Activated CD8-positive, alpha-beta T cell treated with anti-CD3 and anti-CD28 coated beads for 36 hours (primary cell): Measurements from ENCODE around the gene UQCRHL. TPM values are rescaled to one million over a fixed set of nuclear protein-coding genes. Genes with fewer than 3 reads are reported as not detected.
"Not testable (repeated sequence)": the region's sequence is repeated elsewhere in the genome, so short reads cannot be mapped to it uniquely, and the experiment has no call there.

ENCODE experiments used
- ATAC-seq: fragments of 200-7000 bp; cut with Tn5 transposase; one replicate; pipeline ENCODE4 v1.10.0; 2021; ENCODE audit warnings: mild to moderate bottlenecking, moderate library complexity
- CTCF ChIA-PET: fragments of 350-600 bp; sonication (Branson Sonifier 250); formaldehyde crosslinking; loops from one replicate; lab custom pipeline; 2021; ENCODE audit warnings: antibody characterized with exemption; lab: Charles Lee
- POLR2A ChIA-PET: fragments of 350-600 bp; sonication (Branson Sonifier 250); formaldehyde crosslinking; loops from one replicate; lab custom pipeline; 2021; ENCODE audit warnings: antibody characterized with exemption; lab: Charles Lee
- DNase-seq: peaks from one replicate; pipeline ENCODE4 v3.0.0-alpha.2; 2020
- H3K27ac Mint-ChIP-seq: one replicate; pipeline ENCODE4 v1.8.0; 2021; ENCODE audit warnings: mild to moderate bottlenecking, mixed read lengths
- H3K27me3 Mint-ChIP-seq: one replicate; pipeline ENCODE4 v1.8.0; 2021; ENCODE audit warnings: mixed read lengths
- H3K36me3 Mint-ChIP-seq: one replicate; pipeline ENCODE4 v1.8.0; 2021; ENCODE audit warnings: low read depth, mixed read lengths
- H3K4me1 Mint-ChIP-seq: one replicate; pipeline ENCODE4 v1.8.0; 2021; ENCODE audit warnings: low read depth, mixed read lengths
- H3K4me3 Mint-ChIP-seq: one replicate; pipeline ENCODE4 v1.8.0; 2021; ENCODE audit warnings: mild to moderate bottlenecking, moderate library complexity, mixed read lengths
- H3K9me3 Mint-ChIP-seq: one replicate; pipeline ENCODE4 v1.8.0; 2021; ENCODE audit warnings: mixed read lengths
- CTCF ChIP-seq: fragments of 200-600 bp; IDR thresholded peaks from one replicate; pipeline ENCODE4 v1.8.0; 2022; ENCODE audit warnings: antibody characterized with exemption, mild to moderate bottlenecking
- intact Hi-C: fragments of 100-400 bp; cut with micrococcal nuclease; formaldehyde crosslinking; loops from one replicate; pipeline ENCODE4 v1.10.0; 2022
- total RNA-seq, 2 experiments: library from RNA; stranded (reverse); gene quantifications; one replicate each; pipeline ENCODE4 v1.2.3, GENCODE V29; 2021

The UQCRHL gene
- 1 to 10 TPM; 2.5 to 2.8 TPM for total RNA-seq

- H3K36me3 Mint-ChIP-seq, POLR2A ChIA-PET, H3K27ac Mint-ChIP-seq, DNase-seq, H3K27me3 Mint-ChIP-seq, H3K4me3 Mint-ChIP-seq, H3K9me3 Mint-ChIP-seq, ATAC-seq, H3K4me1 Mint-ChIP-seq: not testable (repeated sequence)
- CTCF ChIA-PET = interaction anchor here (0.9 to 1.4 kb wide), 2 partner anchors 9 to 16 kb away, joined by 3 to 4 read pairs; no protein-coding TSS in a partner anchor
- intact Hi-C loops = loop anchor here (10.0 kb wide), 1 partner anchor 247 kb away; no protein-coding TSS in a partner anchor
These were observed at the start of gene UQCRHL for GRCh38 chr1:15807549-15807948. Gene UQCRHL, minus strand, starts transcription at chr1:15807649. Its CDS starts 0 bp downstream, at chr1:15807649.

DNA sequence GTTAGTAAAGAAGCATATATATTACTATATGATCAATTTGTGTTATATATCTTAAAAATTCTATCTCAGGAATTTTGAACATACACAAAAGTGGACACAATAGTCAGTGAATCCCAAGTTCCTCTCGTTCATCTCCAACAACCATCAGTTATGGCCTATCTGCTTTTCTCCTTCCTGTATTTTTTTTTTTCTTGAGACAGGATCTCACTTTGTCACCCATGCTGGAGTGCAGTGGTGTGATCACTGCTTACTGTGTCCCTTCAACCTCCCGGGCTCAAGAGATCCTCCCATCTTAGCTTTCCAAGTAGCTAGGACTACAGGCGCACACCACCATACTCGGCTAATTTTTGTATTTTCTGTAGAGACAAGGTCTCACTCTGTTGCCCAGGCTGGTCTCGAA, 49.4 kb upstream of the UQCRHL start:
- Mint-ChIP-seq H3K27ac (no peak overlapping the region), H3K27me3 (no peaks in the 10 kb centered on the region), H3K9me3 (no peaks in the 10 kb centered on the region), H3K4me1 (peaks cover 34% of the 10 kb centered on the region), H3K4me3 (no peak overlapping the region), H3K36me3 (peaks cover 8% of the 10 kb centered on the region)
- CTCF ChIA-PET = no interaction called here
- POLR2A ChIA-PET = no interaction called here
- no peak for TF ChIP-seq CTCF
- intact Hi-C loops = no loop called here
- ATAC-seq (no peak), DNase-seq (no peak)

DNA sequence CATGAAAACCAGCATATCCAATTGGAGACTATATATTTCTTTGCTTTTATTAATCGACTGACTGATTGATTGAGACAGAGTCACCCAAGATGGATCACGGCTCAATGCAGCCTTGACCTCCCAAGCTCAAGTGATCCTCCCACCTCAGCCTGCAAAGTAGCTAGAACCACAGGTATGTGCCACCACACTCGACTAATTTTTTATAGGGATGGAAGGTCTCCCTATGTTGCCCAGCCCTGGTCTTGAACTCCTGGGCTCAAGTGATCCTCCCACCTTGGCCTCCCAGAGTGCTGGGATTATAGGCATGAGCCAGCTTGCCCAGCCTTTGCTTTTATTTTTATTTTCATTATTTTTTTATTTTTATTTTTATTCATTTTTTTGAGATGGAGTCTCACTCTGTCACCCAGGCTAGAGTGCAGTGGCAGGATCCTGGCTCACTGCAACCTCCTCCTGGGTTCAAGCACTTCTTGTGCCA, 45.4 kb upstream of the UQCRHL start:
- DNase-seq (no peak), ATAC-seq (no peak)
- intact Hi-C loops = loop anchor here (5.0 kb wide), 1 partner anchor 114 kb away; no protein-coding TSS in a partner anchor
- no peak overlapping the region for H3K4me3 Mint-ChIP-seq
- H3K9me3 Mint-ChIP-seq = no peaks in the 10 kb centered on the region
- peaks cover 40% of the 10 kb centered on the region for H3K4me1 Mint-ChIP-seq
- no peak overlapping the region for H3K27ac Mint-ChIP-seq
- CTCF ChIA-PET = no interaction called here
- peaks cover 19% of the 10 kb centered on the region for H3K36me3 Mint-ChIP-seq
- POLR2A ChIA-PET = interaction anchor here (0.8 to 0.9 kb wide), 2 partner anchors 22 to 113 kb away, joined by 3 read pairs; no protein-coding TSS in a partner anchor
- no peaks in the 10 kb centered on the region for H3K27me3 Mint-ChIP-seq
- no peak for TF ChIP-seq CTCF

- no peak for TF ChIP-seq CTCF
- no peak for ATAC-seq
- DNase-seq = peak; percentile 45
- H3K27ac Mint-ChIP-seq = no peak overlapping the region
- ChIA-PET CTCF (interaction anchor here (2.5 kb wide), 1 partner anchor 36 kb away, joined by 17 read pairs; no protein-coding TSS in a partner anchor), POLR2A (no interaction called here)
- intact Hi-C loops = loop anchor here (5.0 kb wide), 1 partner anchor 115 kb away; no protein-coding TSS in a partner anchor
- H3K4me3 Mint-ChIP-seq = peak overlapping the region; percentile 44
- no peaks in the 10 kb centered on the region for H3K9me3 Mint-ChIP-seq
- H3K36me3 Mint-ChIP-seq = peaks cover 19% of the 10 kb centered on the region
- peaks cover 38% of the 10 kb centered on the region for H3K4me1 Mint-ChIP-seq
- H3K27me3 Mint-ChIP-seq = no peaks in the 10 kb centered on the region
These were observed 44.8 kb upstream of the UQCRHL start for GRCh38 chr1:15852036-15852827.

DNA sequence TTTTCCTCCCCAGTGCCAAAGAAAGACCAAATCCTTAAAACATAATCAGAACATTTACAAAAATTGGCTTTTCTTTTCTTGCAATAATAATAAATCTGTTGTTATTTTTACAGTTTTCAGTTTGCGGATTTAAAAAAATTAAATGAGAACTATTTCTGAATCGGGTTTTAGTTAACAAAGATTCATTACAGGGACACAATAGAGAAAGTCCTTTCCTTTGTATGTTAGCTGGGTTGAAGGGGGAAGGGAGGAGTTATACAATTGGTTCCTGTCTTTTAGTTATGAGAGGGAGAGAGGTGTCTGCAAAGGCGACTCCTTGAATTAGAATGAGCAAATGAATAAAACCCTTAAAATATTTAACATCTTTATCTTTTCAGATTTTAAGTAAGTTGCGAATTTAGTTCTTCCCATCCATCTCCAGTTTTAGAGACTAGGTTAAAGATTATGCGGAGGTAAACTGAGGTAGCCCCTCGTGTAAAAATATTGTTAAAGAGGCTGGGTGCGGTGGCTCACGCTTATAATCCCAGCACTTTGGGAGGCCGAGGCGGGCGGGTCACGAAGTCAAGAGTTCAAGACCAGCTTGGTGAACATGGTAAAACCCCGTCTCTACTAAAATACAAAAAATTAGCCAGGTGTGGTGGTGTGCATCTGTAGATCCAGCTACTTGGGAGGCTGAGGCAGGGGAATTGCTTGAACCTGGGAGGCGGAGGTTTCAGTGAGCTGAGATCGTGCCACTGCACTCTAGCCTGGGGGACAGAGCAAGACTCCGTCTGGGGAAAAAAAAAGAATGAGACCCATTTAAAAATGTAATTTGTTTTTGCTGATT, 44.0 kb upstream of the UQCRHL start:
- ATAC-seq = no peak
- peaks cover 17% of the 10 kb centered on the region for H3K36me3 Mint-ChIP-seq
- no peaks in the 10 kb centered on the region for H3K9me3 Mint-ChIP-seq
- ChIA-PET POLR2A (interaction anchor here (6.2 to 7.3 kb wide), 2 partner anchors 14 to 18 kb away, joined by 75 to 85 read pairs; no protein-coding TSS in a partner anchor), CTCF (interaction anchor here (0.9 to 2.5 kb wide), 2 partner anchors 35 to 45 kb away, joined by 3 to 17 read pairs; no protein-coding TSS in a partner anchor)
- peaks cover 35% of the 10 kb centered on the region for H3K4me1 Mint-ChIP-seq
- no peak for TF ChIP-seq CTCF
- no peak for DNase-seq
- no peaks in the 10 kb centered on the region for H3K27me3 Mint-ChIP-seq
- no peak overlapping the region for H3K27ac Mint-ChIP-seq
- intact Hi-C loops = loop anchor here (5.0 kb wide), 1 partner anchor 116 kb away; no protein-coding TSS in a partner anchor
- peak overlapping the region; percentile 44 for H3K4me3 Mint-ChIP-seq
